Activated CD8-positive, alpha-beta memory T cell treated with anti-CD3 and anti-CD28 coated beads for 48 hours (primary cell): Measurements from ENCODE around the gene CMKLR1.

Experiments used
- DNase-seq, 3 experiments: peaks; one replicate each; pipeline ENCODE4 v3.0.0-alpha.2; 2020; ENCODE audit warnings: low read depth in 2 of 3, low spot score in 2 of 3

The CMKLR1 gene

GRCh38 chr12:108269224-108269623 is 69.9 kb downstream of the CMKLR1 start:
- no peak for DNase-seq

- no peak for DNase-seq
Measured at GRCh38 chr12:108268397-108268796, 70.7 kb downstream of the CMKLR1 start.

DNA sequence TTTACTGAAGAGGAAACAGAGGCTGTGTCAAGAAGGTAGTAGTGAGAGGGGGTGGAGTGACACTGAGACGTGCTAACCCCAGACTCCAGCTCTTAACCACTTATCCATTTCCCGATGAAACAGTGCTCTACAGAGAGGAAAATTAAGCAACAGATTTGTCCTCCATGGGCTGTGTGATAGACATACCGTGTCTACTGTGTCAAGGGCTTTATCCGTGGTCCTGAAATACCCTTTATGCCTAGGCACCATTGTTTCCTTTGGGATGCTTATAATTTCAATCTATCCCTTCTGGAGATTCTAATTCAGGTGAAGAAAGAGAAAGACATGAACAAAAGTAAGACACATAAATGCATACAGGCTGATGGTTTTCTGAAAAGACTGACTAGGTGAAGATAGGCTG is 71.7 kb downstream of the CMKLR1 start:
- DNase-seq = no peak

GRCh38 chr12:108266131-108266530 is 73.0 kb downstream of the CMKLR1 start:
- no peak for DNase-seq

DNA sequence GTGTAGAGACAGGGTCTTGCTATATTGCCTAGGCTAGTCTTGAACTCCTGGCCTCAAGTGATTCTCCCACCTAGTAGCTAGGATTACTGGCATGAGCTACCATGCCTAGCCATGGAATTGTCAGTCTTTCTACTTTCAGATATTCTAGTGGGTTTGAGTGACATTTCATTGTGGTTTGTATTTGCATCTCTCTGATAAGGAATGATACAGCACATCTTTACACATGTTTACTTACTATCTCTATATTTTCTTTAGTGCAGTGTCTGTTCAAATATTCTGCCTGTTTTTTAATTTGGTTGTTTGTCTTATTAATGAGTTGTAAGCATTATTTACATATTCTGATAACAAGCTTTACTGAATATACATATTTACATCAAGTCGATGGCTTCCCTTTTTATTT is 73.6 kb downstream of the CMKLR1 start:
- DNase-seq = no peak

GRCh38 chr12:108260969-108261368 is 78.1 kb downstream of the CMKLR1 start:
- no peak for DNase-seq

DNA sequence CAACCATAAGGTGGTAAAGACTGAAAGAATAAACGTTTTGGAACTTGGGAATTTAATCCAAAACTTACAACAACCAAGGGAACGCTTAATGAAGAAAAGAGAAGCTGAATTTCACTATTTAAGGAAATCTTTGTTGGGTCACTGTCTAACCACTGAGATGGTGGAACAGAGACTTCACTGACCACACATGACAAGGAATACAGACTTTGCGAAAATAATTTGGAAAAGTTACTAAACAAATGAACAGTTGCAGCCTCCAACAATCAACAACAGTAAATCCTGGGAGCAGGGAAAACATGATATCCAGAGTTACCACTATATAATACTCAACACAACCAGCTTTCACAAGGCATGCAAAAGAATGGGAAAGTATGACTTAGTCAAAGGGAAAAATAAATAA is 79.1 kb downstream of the CMKLR1 start:
- no peak for DNase-seq

GRCh38 chr12:108257610-108258106 is 81.5 kb downstream of the CMKLR1 start:
- no peak for DNase-seq

- no peak for DNase-seq
Measured at GRCh38 chr12:108257004-108257403, 82.1 kb downstream of the CMKLR1 start.

DNA sequence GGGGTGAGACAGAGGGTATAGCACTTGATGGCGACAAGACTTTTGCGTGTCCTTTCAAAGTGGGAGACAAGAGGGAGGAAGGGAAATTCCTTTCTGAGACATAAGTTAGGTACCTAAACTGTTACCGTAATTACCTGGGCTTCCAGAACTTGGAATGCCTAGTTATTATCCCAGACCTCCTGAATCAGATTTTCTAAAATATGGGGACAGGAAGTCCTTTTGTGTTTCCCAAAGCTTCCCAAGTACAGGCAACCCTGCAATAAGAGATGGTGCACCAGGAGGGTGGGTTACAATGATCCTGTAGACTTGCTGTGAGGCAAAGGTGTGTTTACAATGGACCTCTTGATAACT is 83.9 kb downstream of the CMKLR1 start:
- DNase-seq = no peak

- no peak for DNase-seq
Measured at GRCh38 chr12:108254517-108255251, 84.4 kb downstream of the CMKLR1 start.

GRCh38 chr12:108254030-108254429 is 85.1 kb downstream of the CMKLR1 start:
- DNase-seq = no peak

DNA sequence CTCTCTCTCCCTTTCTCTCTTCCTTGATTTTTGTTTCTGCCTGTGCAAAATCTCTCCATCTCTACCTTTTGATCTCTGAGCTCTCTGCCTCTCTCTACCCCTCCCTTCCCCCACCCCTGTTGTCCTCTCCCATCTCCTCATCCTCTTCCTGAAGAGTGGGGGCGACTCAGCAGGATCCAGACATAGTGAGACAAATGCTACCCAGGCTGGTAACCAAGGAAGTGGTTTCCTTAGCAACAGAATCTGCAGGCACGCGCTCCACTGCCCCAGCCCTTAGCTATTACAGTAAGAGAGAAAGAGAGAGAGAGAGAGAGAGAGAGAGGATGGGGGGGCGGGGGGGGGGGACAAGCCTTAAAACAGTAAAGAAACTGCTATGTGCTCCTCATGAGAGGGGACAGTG is 85.6 kb downstream of the CMKLR1 start:
- no peak for DNase-seq

DNA sequence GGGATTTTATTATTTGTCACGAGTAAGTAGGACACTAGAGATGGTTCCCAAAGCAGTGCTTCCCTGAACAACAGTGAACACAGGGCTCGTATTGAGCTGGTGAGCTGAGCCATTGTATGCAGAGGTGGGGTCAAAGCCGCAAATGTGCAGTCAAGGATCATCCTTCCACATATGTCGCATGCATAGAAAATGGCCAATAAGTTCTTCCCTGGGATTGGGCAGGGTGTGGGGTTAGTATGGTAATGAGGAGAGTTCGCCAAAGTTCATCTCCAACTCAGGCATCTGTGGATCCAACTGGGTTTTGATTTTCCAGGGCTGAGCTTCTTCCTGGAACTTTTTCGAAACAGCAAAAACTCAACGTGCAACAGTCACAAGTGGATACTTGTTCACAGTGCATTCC is 86.6 kb downstream of the CMKLR1 start:
- DNase-seq = no peak

DNA sequence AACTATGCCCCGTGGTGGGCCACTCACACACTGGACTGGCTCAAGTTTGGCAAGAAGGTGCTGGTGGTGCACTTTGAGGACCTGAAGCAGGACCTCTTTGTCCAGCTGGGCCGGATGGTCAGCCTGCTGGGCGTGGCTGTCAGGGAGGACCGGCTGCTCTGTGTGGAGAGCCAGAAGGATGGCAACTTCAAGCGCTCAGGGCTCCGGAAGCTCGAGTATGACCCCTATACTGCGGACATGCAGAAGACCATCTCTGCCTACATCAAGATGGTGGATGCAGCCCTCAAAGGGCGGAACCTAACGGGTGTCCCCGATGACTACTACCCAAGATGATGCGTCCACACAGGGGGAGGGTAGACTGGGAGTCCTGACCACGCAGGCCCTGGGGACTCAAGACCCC is 91.1 kb downstream of the CMKLR1 start:
- DNase-seq = no peak

- no peak for DNase-seq
Measured at GRCh38 chr12:108247130-108247529, 92.0 kb downstream of the CMKLR1 start.

GRCh38 chr12:108241986-108242703 is 97.0 kb downstream of the CMKLR1 start:
- no peak for DNase-seq

- DNase-seq = no peak
Measured at GRCh38 chr12:108240928-108241327, 98.2 kb downstream of the CMKLR1 start.

GRCh38 chr12:108240027-108240785 is 98.9 kb downstream of the CMKLR1 start:
- DNase-seq = no peak

DNA sequence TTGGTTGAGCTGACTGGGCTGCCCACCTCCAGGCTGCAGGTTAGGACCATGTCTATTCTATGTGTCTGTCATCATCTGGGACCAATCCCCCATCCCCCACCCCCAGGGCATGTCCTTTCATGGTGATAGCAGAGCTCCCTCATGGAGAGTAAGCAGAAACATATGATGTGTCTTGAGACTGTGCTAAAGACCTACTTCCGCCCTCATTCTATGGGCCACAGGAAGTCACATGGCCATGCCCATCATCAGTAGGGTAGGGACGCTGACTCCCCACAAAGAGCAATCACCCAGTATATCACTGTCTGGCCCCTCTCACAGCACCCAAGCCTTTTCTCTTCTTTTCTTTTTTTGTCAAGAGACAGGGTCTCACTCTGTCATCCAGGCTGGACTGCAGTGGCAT is 99.7 kb downstream of the CMKLR1 start:
- no peak for DNase-seq

DNA sequence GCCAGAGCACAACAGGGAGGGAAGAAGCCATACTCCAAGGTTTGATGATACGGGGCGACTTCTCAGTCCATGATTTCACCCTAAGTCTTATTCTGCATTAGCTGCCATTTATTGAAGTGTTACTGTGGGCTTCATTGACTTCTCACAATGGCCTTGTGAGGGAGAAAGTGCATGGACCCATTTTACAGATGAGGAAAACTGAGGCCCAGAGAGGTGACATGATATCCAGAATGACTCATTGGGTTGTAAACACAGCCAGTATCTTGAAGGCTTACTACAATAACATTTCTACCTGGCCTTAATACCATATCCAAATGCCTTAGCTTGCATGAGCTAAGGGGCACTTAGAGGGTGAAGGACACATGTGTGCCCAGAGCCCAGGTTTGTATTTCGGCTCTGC is 100.6 kb downstream of the CMKLR1 start:
- DNase-seq = no peak
